ENCODE data around the gene KAZALD1.

The KAZALD1 gene

GRCh38 chr10:101021239-101021638 lies 40.5 kb upstream of the KAZALD1 start:
- Histone ChIP-seq H3K4me3 (ENCODE audit: low read length) (no peak overlapping the region), H3K27ac (ENCODE audit: low read depth, low read length) (no peak overlapping the region), H3K4me1 (ENCODE audit: control insufficient read depth, insufficient read depth, low read length) (no peaks in the 10 kb centered on the region), H3K27me3 (ENCODE audit: control insufficient read depth, insufficient read depth, low read length) (peaks cover 5% of the 10 kb centered on the region), H3K9ac (ENCODE audit: low read length) (no peak overlapping the region), H3K36me3 (ENCODE audit: control insufficient read depth, insufficient read depth, low read length) (no peaks in the 10 kb centered on the region)

- no peaks in the 10 kb centered on the region for H3K36me3 ChIP-seq (ENCODE audit: control insufficient read depth, insufficient read depth, low read length)
- no peaks in the 10 kb centered on the region for H3K4me1 ChIP-seq (ENCODE audit: control insufficient read depth, insufficient read depth, low read length)
- no peak overlapping the region for H3K4me3 ChIP-seq (ENCODE audit: low read length)
- H3K9ac ChIP-seq (ENCODE audit: low read length) = no peak overlapping the region
- no peak overlapping the region for H3K27ac ChIP-seq (ENCODE audit: low read depth, low read length)
- peaks cover 1% of the 10 kb centered on the region for H3K27me3 ChIP-seq (ENCODE audit: control insufficient read depth, insufficient read depth, low read length)
Measured at GRCh38 chr10:101021692-101022251, 40.0 kb upstream of the KAZALD1 start.

GRCh38 chr10:101022967-101023705 lies 38.7 kb upstream of the KAZALD1 start:
- no peak overlapping the region for H3K4me3 ChIP-seq (ENCODE audit: low read length)
- no peak overlapping the region for H3K9ac ChIP-seq (ENCODE audit: low read length)
- H3K36me3 ChIP-seq (ENCODE audit: control insufficient read depth, insufficient read depth, low read length) = no peaks in the 10 kb centered on the region
- no peaks in the 10 kb centered on the region for H3K4me1 ChIP-seq (ENCODE audit: control insufficient read depth, insufficient read depth, low read length)
- no peak overlapping the region for H3K27ac ChIP-seq (ENCODE audit: low read depth, low read length)
- H3K27me3 ChIP-seq (ENCODE audit: control insufficient read depth, insufficient read depth, low read length) = no peaks in the 10 kb centered on the region

- H3K27ac ChIP-seq (ENCODE audit: low read depth, low read length) = no peak overlapping the region
- H3K4me3 ChIP-seq (ENCODE audit: low read length) = no peak overlapping the region
- no peaks in the 10 kb centered on the region for H3K36me3 ChIP-seq (ENCODE audit: control insufficient read depth, insufficient read depth, low read length)
Measured at GRCh38 chr10:101027106-101027720, 34.6 kb upstream of the KAZALD1 start.

GRCh38 chr10:101028446-101029337 lies 33.1 kb upstream of the KAZALD1 start:
- H3K9ac ChIP-seq (ENCODE audit: low read length) = no peak overlapping the region
- H3K4me1 ChIP-seq (ENCODE audit: control insufficient read depth, insufficient read depth, low read length) = no peaks in the 10 kb centered on the region
- no peak overlapping the region for H3K4me3 ChIP-seq (ENCODE audit: low read length)
- no peaks in the 10 kb centered on the region for H3K27me3 ChIP-seq (ENCODE audit: control insufficient read depth, insufficient read depth, low read length)
- no peaks in the 10 kb centered on the region for H3K36me3 ChIP-seq (ENCODE audit: control insufficient read depth, insufficient read depth, low read length)
- no peak overlapping the region for H3K27ac ChIP-seq (ENCODE audit: low read depth, low read length)

More at GRCh38 chr10:101027106-101027720, 34.6 kb upstream of the KAZALD1 start:
- H3K4me1 ChIP-seq (ENCODE audit: control insufficient read depth, insufficient read depth, low read length) = no peaks in the 10 kb centered on the region
- no peak overlapping the region for H3K9ac ChIP-seq (ENCODE audit: low read length)
- no peaks in the 10 kb centered on the region for H3K27me3 ChIP-seq (ENCODE audit: control insufficient read depth, insufficient read depth, low read length)

- Histone ChIP-seq H3K27me3 (ENCODE audit: control insufficient read depth, insufficient read depth, low read length) (no peaks in the 10 kb centered on the region), H3K27ac (ENCODE audit: low read depth, low read length) (no peak overlapping the region), H3K4me3 (ENCODE audit: low read length) (no peak overlapping the region), H3K4me1 (ENCODE audit: control insufficient read depth, insufficient read depth, low read length) (no peaks in the 10 kb centered on the region), H3K36me3 (ENCODE audit: control insufficient read depth, insufficient read depth, low read length) (no peaks in the 10 kb centered on the region), H3K9ac (ENCODE audit: low read length) (no peak overlapping the region)
Measured at GRCh38 chr10:101029520-101030295, 32.1 kb upstream of the KAZALD1 start.

- Histone ChIP-seq H3K9ac (ENCODE audit: low read length) (no peak overlapping the region), H3K27ac (ENCODE audit: low read depth, low read length) (no peak overlapping the region), H3K4me3 (ENCODE audit: low read length) (peak overlapping the region; percentile 86), H3K4me1 (ENCODE audit: control insufficient read depth, insufficient read depth, low read length) (no peaks in the 10 kb centered on the region), H3K27me3 (ENCODE audit: control insufficient read depth, insufficient read depth, low read length) (no peaks in the 10 kb centered on the region), H3K36me3 (ENCODE audit: control insufficient read depth, insufficient read depth, low read length) (peaks cover 2% of the 10 kb centered on the region)
Measured at GRCh38 chr10:101030496-101031127, 31.2 kb upstream of the KAZALD1 start.

GRCh38 chr10:101031128-101031795 lies 30.5 kb upstream of the KAZALD1 start, which contains the start of the genes PDZD7 and SFXN3:
PDZD7 (minus strand) TSS chr10:101031129; CDS start chr10:101030219, 910 bp downstream.
SFXN3 (plus strand) TSS chr10:101031234; CDS start chr10:101034695, 3,461 bp downstream.
- H3K4me3 ChIP-seq (ENCODE audit: low read length) = peak within 1 kb of the TSS; percentile 86
- peak within 1 kb of the TSS; percentile 91 for H3K27ac ChIP-seq (ENCODE audit: low read depth, low read length)
- H3K36me3 ChIP-seq (ENCODE audit: control insufficient read depth, insufficient read depth, low read length) = peaks cover 9% of the 10 kb centered on the region
- no peaks in the 10 kb centered on the region for H3K4me1 ChIP-seq (ENCODE audit: control insufficient read depth, insufficient read depth, low read length)
- H3K27me3 ChIP-seq (ENCODE audit: control insufficient read depth, insufficient read depth, low read length) = no peaks in the 10 kb centered on the region
- H3K9ac ChIP-seq (ENCODE audit: low read length) = peak within 1 kb of the TSS; percentile 70

- Histone ChIP-seq H3K9ac (ENCODE audit: low read length) (peak overlapping the region; percentile 70), H3K27me3 (ENCODE audit: control insufficient read depth, insufficient read depth, low read length) (no peaks in the 10 kb centered on the region), H3K27ac (ENCODE audit: low read depth, low read length) (peak overlapping the region; percentile 91), H3K4me3 (ENCODE audit: low read length) (peak overlapping the region; percentile 86), H3K36me3 (ENCODE audit: control insufficient read depth, insufficient read depth, low read length) (peaks cover 13% of the 10 kb centered on the region), H3K4me1 (ENCODE audit: control insufficient read depth, insufficient read depth, low read length) (no peaks in the 10 kb centered on the region)
Measured at GRCh38 chr10:101031796-101032636, 29.8 kb upstream of the KAZALD1 start.

GRCh38 chr10:101032637-101033224 lies 29.1 kb upstream of the KAZALD1 start:
- H3K36me3 ChIP-seq (ENCODE audit: control insufficient read depth, insufficient read depth, low read length) = peaks cover 16% of the 10 kb centered on the region
- no peaks in the 10 kb centered on the region for H3K27me3 ChIP-seq (ENCODE audit: control insufficient read depth, insufficient read depth, low read length)
- no peaks in the 10 kb centered on the region for H3K4me1 ChIP-seq (ENCODE audit: control insufficient read depth, insufficient read depth, low read length)
- peak overlapping the region; percentile 91 for H3K27ac ChIP-seq (ENCODE audit: low read depth, low read length)
- peak overlapping the region; percentile 70 for H3K9ac ChIP-seq (ENCODE audit: low read length)
- peak overlapping the region; percentile 86 for H3K4me3 ChIP-seq (ENCODE audit: low read length)
